ENCODE data around the gene SLX4. TPM values are rescaled to one million over a fixed set of nuclear protein-coding genes. Genes with fewer than 3 reads are reported as not detected.
"Not testable (repeated sequence)": the region's sequence is repeated elsewhere in the genome, so short reads cannot be mapped to it uniquely, and the experiment has no call there.

Gene SLX4
- total RNA-seq (ENCODE audit: unreplicated experiment), result 11.8 TPM
- long read RNA-seq, partial matches to known transcripts, result 0 of 1 reads
- long read RNA-seq, other reads (novel, unspliced or antisense), result 1 of 1 reads

- peak within 1 kb of the TSS; percentile 99 for H3K4me3 Mint-ChIP-seq (ENCODE audit: unreplicated experiment)
- peak; percentile 94 for DNase-seq (ENCODE audit: low spot score)
- no peak for TF ChIP-seq CTCF (IDR thresholded peaks at IDR 0.05; ENCODE audit: unreplicated experiment)
- peak within 1 kb of the TSS; percentile 99 for H3K27ac Mint-ChIP-seq (ENCODE audit: unreplicated experiment)
- H3K36me3 Mint-ChIP-seq (ENCODE audit: low read depth, unreplicated experiment), result peaks cover 20% of the 10 kb centered on the region
- peaks cover 36% of the 10 kb centered on the region for H3K4me1 Mint-ChIP-seq (ENCODE audit: unreplicated experiment)
- H3K9me3 Mint-ChIP-seq (ENCODE audit: unreplicated experiment), result no peaks in the 10 kb centered on the region
- peaks cover 6% of the 10 kb centered on the region for H3K27me3 Mint-ChIP-seq (ENCODE audit: unreplicated experiment)
Observed at GRCh38 chr16:3611146-3611975, at the start of gene SLX4. SLX4 (minus strand) TSS chr16:3611606; CDS start chr16:3608964, 2,642 bp downstream.

GRCh38 chr16:3659251-3659650 is 47.8 kb upstream of the SLX4 start:
- no peak for DNase-seq (ENCODE audit: low spot score)
- Mint-ChIP-seq H3K27me3 (ENCODE audit: unreplicated experiment) (peaks cover 6% of the 10 kb centered on the region), H3K4me3 (ENCODE audit: unreplicated experiment) (no peak overlapping the region), H3K4me1 (ENCODE audit: unreplicated experiment) (no peaks in the 10 kb centered on the region), H3K36me3 (ENCODE audit: low read depth, unreplicated experiment) (peaks cover 47% of the 10 kb centered on the region), H3K9me3 (ENCODE audit: unreplicated experiment) (no peaks in the 10 kb centered on the region), H3K27ac (ENCODE audit: unreplicated experiment) (peak overlapping the region; percentile 9)
- no peak for TF ChIP-seq CTCF (IDR thresholded peaks at IDR 0.05; ENCODE audit: unreplicated experiment)

- TF ChIP-seq CTCF (IDR thresholded peaks at IDR 0.05; ENCODE audit: unreplicated experiment), result no peak
- Mint-ChIP-seq H3K4me1 (ENCODE audit: unreplicated experiment) (no peaks in the 10 kb centered on the region), H3K27ac (ENCODE audit: unreplicated experiment) (no peak overlapping the region), H3K4me3 (ENCODE audit: unreplicated experiment) (no peak overlapping the region), H3K27me3 (ENCODE audit: unreplicated experiment) (peaks cover 9% of the 10 kb centered on the region), H3K9me3 (ENCODE audit: unreplicated experiment) (no peaks in the 10 kb centered on the region), H3K36me3 (ENCODE audit: low read depth, unreplicated experiment) (peaks cover 37% of the 10 kb centered on the region)
- no peak for DNase-seq (ENCODE audit: low spot score)
Observed at GRCh38 chr16:3656491-3657468, 45.4 kb upstream of the SLX4 start.

GRCh38 chr16:3656160-3656490 is 44.7 kb upstream of the SLX4 start:
- not testable (repeated sequence) for H3K4me3 Mint-ChIP-seq (ENCODE audit: unreplicated experiment); DNase-seq (ENCODE audit: low spot score); H3K27me3 Mint-ChIP-seq (ENCODE audit: unreplicated experiment); H3K27ac Mint-ChIP-seq (ENCODE audit: unreplicated experiment); H3K4me1 Mint-ChIP-seq (ENCODE audit: unreplicated experiment); H3K9me3 Mint-ChIP-seq (ENCODE audit: unreplicated experiment)
- H3K36me3 Mint-ChIP-seq (ENCODE audit: low read depth, unreplicated experiment), result peaks cover 32% of the 10 kb centered on the region

- Mint-ChIP-seq H3K36me3 (ENCODE audit: low read depth, unreplicated experiment) (peaks cover 30% of the 10 kb centered on the region), H3K4me3 (ENCODE audit: unreplicated experiment) (no peak overlapping the region), H3K27me3 (ENCODE audit: unreplicated experiment) (peaks cover 7% of the 10 kb centered on the region), H3K4me1 (ENCODE audit: unreplicated experiment) (no peaks in the 10 kb centered on the region), H3K27ac (ENCODE audit: unreplicated experiment) (no peak overlapping the region), H3K9me3 (ENCODE audit: unreplicated experiment) (no peaks in the 10 kb centered on the region)
- no peak for TF ChIP-seq CTCF (IDR thresholded peaks at IDR 0.05; ENCODE audit: unreplicated experiment)
- DNase-seq (ENCODE audit: low spot score), result no peak
Observed at GRCh38 chr16:3655396-3656159, 44.2 kb upstream of the SLX4 start.
